ENCODE measurements around the gene OOSP3.
"Not testable (repeated sequence)": the region's sequence is repeated elsewhere in the genome, so short reads cannot be mapped to it uniquely, and the experiment has no call there.

The OOSP3 gene

DNA sequence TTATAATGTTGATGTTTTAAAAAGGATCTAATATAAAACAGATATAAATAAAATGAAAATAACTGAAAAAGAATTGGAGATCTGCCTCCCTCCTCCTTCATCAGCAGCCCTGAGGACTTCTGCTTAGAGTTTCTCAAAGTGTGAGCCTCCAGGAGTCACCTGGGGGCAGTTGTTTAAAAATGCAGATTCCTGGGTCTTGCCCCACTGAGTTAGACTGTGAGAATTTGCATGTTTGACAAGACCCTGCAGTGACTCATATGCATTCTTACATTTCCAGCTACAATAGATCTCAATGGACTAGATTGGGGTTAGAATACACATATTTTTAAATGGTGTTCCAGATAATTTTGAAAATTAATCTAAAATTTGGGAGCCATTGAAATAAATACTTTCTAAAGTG is 798 bp upstream of the OOSP3 start:
- no peak for DNase-seq

DNA sequence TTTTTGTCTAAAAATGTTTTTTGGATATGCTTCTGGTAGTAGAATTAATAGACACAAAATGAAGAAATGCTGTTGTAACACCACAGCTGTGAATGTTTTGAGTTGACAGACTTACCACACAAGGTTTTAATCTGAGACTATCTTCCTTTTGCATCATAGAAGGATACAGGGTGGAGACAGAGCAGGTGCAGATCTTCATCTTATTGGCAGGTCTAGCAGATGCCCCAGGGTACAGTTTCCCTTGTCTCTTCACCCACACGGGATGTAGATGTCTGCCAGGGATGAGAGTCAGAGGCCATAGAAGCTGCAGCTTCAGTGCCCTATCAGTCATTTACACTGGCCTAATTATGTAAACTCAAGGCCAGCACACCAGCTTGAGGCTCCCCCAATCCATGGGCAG is 985 bp downstream of the OOSP3 start:
- DNase-seq, result no peak

DNA sequence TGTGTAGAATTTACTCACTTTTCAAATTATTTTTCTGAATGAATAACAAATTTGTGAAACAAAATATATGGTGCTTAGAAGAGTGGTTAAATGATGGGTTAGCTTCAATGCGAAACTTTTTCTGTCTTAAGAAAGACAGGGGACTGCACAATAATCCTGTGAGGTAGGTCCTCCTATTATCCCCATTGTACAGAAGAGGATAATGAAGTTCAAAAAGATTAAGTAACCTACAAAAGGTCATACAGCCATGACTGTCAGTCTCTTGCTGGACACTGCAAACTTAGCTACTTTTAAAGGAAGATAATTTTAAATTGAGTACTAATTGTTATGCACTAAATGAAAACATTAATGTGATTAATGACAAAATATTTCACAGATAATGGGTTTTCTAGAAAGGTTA is 5.0 kb downstream of the OOSP3 start:
- DNase-seq, result no peak

DNA sequence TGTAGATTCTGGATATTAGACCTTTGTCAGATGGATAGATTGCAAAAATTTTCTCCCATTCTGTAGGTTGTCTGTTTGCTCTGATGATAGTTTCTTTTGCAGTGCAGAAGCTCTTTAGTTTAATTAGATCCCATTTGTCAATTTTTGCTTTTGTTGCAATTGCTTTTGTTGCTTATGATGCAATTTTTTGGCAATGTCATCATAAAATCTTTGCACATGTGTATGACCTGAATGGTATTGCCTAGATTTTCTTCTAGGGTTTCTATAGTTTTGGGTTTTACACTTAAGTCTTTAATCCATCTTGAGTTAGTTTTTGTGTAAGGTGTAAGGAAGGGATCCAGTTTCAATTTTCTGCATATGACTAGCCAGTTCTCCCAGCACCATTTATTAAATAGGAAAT is 8.6 kb downstream of the OOSP3 start:
- not testable (repeated sequence) for DNase-seq

DNA sequence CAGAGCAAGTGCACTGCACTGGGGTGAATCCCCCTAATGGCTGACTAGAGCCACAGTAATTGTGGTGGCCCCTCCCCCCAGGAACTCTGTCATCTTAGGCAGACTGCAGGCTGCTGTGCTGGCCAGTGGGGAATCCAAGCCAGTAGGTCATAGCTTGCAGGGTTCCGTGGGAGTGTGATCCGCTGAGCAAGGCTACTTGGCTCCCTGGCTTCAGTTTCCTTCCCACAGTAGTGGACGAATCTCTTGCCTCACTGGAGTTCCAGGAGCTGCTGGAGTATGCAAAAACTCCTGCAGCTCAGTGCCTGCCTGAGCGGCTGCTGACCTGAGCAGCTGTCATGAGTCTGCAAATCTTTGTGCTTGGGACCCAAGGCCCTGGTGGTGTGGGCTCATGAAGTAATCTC is 13.2 kb downstream of the OOSP3 start:
- no peak for DNase-seq

DNA sequence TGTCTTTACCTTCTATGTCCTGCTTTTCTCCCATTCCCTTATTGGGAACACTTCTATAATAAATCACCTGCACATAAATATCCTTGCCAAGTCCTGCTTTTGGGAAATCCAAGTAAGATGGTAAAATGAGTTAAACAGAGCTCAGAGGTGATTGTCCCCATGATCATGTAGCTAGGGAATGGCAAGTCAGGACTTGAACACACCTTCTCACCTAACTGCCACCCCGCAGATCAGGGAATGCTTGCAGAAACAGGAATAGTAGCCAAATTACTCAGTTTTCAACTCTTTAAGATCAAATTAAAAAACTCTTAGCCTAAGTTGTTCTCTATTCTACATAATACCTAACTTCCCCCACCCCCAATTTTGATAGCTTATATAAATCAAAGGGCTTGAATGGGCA is 16.0 kb downstream of the OOSP3 start:
- no peak for DNase-seq

GRCh38 chr11:59898046-59898445 is 19.5 kb downstream of the OOSP3 start:
- no peak for DNase-seq

DNA sequence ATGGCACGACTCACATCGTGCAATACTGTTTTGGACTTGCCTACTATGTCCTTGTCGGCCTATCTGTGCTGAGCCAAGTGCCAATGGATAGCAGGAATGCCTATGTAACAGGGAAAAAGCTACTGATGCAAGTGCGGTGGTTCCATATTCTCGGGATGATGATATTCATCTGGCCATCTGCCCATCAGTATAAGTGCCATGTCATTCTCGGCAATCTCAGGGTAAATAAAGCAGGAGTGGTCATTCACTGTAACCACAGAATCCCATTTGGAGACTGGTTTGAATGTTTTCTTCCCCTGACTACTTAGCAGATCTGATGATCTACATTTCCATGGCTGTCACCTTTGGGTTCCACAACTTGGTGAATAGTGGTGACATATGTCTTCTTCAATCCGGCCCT is 20.1 kb downstream of the OOSP3 start:
- DNase-seq, result no peak

DNA sequence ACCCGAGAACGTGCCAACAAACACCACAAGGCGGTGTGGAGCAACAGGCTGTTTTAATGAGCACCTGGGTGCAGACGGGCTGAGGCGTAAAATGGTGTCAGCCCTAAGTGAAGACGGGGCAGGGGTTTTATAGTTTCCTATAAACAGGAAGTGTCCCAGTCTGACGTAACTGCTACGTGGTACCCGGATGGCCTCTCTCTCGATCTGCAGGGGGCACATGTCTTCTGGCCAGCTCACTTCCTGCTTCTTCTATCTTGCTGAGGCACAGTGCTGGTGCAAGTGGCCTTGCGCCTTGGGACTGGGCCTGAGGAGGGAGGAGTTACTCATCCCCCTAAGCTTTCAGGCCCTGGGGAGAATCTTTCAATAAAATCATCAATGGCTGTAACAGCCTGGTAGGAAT is 20.9 kb downstream of the OOSP3 start:
- DNase-seq, result no peak

DNA sequence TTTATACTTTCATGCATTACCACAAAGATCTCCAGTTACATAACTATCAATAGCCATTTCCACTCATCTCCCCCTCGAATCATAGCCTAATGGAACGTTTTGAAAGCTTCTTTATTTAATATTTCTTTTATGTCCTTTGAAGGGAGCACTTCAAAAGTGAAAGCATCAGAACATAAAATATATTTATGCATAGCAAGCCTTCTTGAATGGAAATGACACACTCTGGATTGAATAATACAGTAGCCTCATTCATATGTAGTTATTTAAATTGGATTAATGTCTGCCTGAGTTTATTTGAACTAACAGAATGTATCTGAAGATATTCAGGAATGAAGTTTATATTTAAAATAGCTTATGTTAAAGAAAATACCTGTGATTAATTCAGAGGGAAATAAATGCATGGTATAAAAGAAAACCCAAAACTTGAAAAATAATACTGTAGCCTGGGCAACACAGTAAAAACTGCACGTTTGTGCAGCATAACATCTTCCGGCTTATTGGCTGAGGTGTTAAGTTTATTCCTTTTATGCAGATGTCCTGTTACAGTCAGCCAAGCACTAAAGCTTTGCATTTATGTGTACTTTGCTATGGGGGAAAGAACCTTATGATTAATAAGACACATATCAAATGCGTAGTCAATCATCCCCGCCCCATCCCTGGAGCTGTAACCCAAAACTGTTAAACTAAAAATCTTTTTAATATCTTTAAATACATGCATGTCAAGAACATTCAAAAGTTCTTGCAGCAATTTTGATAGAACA is 22.0 kb downstream of the OOSP3 start:
- DNase-seq, result no peak

GRCh38 chr11:59901306-59901705 is 22.7 kb downstream of the OOSP3 start:
- no peak for DNase-seq

DNA sequence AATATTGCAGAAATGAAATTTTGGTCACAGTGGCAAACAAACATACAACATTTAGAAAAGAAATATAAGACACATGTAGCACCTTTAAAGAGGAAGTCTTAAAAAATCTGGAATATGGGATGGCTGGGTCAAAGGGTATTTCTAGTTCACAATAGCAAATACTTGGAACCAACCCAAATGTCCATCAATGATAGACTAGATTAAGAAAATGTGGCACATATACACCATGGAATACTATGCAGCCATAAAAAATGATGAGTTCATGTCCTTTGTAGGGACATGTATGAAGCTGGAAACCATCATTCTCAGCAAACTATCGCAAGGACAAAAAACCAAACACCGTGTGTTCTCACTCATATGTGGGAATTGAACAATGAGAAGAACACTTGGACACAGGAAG is 25.0 kb downstream of the OOSP3 start:
- DNase-seq, result not testable (repeated sequence)

- DNase-seq, result no peak
Observed at GRCh38 chr11:59918480-59918879, 39.9 kb downstream of the OOSP3 start.

- no peak for DNase-seq
Observed at GRCh38 chr11:59918987-59919589, 40.5 kb downstream of the OOSP3 start.

DNA sequence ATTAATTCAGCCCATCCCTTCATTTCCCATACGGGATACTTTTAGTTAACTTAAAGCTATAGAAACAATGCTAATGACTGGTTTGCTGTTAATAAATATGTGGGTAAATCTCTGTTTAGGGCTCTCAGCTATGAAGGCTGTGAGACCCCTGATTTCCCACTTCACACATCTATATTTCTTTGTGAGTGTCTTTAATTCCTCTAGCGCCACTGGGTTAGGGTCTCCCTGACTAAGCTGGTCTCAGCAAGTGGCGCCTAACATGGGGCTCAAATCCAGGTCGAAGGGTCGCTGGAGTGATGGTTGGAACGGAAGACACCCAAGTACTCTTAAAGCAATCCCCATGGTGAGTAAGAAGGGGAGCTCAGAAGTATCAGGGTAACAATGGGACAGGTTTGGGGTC is 45.2 kb downstream of the OOSP3 start:
- DNase-seq, result no peak

- DNase-seq, result no peak
Observed at GRCh38 chr11:59931688-59932087, 53.1 kb downstream of the OOSP3 start.

DNA sequence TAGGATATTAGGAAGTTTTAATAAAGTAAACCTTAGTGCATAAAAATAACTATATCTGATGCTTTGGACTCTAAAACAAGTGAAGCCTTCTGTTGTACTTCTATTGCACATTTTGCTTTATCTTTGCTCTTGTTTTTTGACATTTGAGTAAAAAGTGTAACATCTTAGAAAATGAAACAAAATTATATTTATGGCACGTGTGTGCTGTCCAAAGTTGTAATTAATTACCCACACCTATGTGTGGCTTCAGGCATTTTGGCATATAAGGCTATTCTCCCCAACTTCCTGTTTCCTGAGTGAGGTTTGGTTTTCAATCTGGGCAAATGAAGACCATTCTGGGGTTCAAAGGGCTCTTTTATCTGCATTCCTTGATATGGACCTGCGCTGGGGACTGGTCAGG is 59.5 kb downstream of the OOSP3 start, which contains the start of gene OOSP1:
OOSP1 (plus strand) TSS at position 301 of the 400 bp plus-strand sequence; CDS start at position 324, 23 bp downstream.
- DNase-seq, result no peak

GRCh38 chr11:59938718-59939117 is 60.1 kb downstream of the OOSP3 start:
- DNase-seq, result no peak

- DNase-seq, result no peak
Observed at GRCh38 chr11:59939482-59939881, 60.9 kb downstream of the OOSP3 start.

GRCh38 chr11:59941091-59941490 is 62.5 kb downstream of the OOSP3 start:
- no peak for DNase-seq

DNA sequence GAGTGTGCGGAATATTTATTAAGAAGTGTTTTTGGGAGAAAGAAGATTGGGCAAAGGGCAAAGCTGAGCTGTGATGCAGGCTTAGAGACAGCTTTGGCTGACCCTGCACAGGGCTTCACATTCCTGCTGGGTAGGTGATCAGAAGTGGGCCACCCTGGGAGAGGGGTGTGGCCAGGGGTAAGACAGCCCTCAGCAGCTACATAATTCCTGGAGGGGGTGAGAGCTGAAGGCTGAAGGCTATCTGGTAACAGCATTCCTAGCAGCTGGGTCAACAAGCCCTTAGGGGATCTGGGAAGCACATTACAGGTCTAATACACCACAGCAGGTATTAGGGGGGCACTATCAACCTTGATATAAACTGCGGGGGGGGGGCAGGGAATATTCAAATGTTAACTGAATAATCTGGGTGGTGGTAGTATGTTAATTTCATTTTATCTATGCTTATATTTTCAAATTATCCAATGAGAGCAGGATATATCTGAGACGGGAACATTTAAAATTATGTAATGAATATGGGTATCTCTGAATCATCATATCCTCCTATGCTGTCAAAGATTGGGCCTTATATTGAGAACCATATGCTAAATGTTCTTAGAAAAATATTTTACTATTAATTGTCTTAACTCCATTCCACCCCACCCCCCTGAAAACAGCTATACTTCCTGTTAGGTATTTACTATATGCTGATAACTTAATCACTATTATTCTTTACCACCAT is 65.6 kb downstream of the OOSP3 start:
- no peak for DNase-seq

DNA sequence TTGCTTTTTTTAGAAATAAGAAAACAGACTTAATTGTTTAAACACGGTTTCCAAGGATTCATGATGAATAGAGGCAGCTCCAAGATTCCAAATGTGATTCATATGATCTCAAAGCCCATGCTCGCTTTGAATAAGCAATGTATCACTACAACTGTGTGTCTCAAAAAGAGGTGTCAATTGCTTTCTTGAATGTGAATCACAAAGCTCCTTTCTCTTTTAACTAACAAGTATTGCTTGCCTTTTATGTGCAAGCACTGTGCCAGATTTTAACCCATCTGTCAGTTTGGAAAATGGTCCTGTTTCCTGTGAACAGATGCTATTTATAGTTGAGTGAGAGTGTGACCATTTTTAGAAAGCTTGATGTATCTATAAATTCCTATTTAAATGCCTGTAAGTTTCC is 66.1 kb downstream of the OOSP3 start:
- no peak for DNase-seq
